Astrocyte of the hippocampus (primary cell): ENCODE data around the gene CIROP.
A peak's percentile ranks its signal among the peaks of the same experiment; 100 is the strongest.

Source experiments
- DNase-seq: peaks from one replicate; pipeline ENCODE4 v3.0.0; 2011; ENCODE audit warnings: low read depth, low spot score

CIROP gene

DNA sequence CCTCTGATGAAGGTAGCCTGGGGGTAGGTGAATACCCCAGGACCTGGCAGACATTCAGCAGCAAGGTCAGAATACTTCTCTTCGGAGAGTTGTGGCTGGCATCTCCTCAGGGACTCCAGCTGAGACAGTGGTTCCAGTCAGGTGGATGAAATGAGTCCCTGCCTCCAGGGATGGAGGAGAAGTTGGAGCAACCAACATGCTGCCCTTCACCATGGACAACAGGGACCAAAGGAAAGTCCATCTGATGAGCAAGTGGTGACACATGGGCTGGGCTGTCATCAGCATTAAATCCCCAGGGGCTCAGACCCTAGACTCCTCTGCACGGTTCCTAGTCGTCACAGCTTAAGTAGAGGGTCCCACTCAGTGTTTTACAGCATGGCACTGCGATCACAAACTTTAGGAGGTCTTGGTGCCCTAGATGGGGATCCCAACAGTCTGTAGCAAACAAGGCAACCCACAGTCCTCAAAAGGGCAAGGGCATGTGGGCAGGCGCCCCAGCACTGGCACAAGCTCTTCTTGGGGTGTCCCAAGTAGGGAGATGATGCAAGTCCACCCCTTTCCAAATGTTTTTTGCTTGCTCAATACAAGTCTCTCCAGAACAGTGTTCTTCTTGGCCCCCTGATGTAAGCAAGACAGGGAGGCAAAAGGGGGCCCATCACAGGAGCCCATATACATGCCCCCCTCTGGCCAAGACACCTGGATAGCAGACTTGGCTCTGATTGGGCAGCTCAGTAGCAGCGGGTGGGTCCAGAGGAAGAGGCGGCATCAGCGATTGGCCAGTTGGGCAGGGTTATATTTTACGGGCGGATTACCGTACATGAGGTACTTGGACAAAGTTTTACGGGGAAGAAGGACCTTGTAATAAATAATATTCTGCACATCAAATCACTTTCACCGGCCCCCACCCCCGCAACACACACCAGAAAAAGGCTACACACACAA is 36.7 kb downstream of the CIROP start:
- DNase-seq, result no peak

GRCh38 chr14:23066855-23067744 is 37.7 kb downstream of the CIROP start:
- DNase-seq, result no peak

GRCh38 chr14:23066368-23066767 is 38.4 kb downstream of the CIROP start:
- DNase-seq, result no peak

- peak; percentile 0 for DNase-seq
These were observed 41.2 kb downstream of the CIROP start for GRCh38 chr14:23063601-23064000.

GRCh38 chr14:23062002-23062401 is 42.8 kb downstream of the CIROP start:
- DNase-seq, result peak; percentile 97

DNA sequence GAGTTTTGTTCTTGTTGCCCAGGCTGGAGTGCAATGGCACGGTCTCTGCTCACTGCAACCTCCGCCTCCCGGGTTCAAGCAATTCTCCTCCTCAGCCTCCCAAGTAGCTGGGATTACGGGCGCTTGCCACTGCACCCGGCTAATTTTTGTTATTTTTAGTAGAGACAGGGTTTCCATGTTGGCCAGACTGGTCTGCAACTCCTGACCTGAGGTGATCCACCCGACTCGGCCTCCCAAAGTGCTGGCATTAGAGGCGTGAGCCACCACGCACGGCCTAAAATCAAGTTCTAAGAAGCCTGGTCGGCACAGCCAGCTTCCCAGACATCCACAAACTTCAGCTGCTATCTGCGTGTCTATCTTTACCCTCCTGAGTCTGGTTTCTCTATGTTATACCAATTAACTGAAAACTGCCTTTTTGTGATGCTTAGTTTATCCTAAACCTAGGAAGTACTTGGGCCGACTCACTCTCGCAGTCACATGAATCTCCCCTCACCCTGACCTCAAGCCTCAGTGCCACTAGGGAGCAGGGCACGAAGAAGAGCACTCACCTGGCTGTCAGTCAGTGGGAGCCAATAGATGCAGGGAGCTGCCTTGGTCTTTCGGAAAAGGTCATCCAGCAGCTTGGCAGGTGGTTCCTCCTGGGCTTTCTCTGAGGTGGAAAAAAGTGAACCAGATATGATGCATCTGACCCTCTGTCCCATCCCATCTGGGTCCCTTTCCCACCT is 44.1 kb downstream of the CIROP start:
- no peak for DNase-seq

DNA sequence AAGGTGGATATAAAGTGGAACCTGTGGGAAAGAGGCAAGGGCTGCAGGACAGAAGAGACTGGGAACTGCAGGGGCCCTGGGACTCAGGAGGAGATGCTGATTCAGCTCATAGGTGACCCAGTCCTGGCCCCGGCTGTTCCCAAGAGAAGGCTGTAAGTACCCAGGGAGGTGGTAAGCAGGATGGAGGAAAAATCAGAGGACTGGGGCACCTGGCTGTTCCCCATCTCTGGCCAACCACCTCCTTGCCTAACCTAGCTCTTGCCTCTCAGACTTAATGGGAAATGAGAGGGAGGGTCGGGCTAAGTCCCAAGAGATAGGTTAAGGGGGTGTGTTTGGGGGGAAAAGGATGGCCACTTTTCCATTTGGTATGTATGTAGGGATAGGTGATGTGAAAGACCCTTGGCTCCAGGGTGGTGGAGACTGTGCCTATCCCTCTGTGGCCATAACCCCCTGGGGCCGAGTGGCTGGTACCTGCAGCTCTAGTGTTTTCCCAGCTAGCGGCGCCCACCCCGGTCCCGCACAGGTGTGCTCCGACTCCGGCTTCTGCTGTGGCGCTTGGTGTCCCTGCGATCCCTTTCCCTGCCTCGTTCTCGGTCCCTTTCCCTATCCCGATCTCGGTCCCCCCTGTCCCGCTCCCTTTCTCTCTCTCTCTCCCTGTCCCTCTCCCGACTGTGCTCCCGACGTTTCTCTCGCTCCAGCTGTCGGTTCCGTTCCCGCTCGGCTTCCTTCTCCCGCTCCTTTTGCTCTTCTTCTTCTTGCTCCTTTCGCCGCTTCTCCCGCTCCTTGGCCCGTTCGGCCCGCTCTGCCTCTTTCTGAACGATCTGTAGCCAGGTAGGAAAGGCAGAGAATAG is 45.9 kb downstream of the CIROP start:
- DNase-seq, result no peak

- peak; percentile 94 for DNase-seq
These were observed 46.8 kb downstream of the CIROP start for GRCh38 chr14:23057757-23058653.

GRCh38 chr14:23056956-23057756 is 47.6 kb downstream of the CIROP start, which contains the start of gene CDH24:
TSS of gene CDH24 (minus strand) at chr14:23057520. CDS start at chr14:23055733, 1,787 bp downstream.
- peak; percentile 89 for DNase-seq

DNA sequence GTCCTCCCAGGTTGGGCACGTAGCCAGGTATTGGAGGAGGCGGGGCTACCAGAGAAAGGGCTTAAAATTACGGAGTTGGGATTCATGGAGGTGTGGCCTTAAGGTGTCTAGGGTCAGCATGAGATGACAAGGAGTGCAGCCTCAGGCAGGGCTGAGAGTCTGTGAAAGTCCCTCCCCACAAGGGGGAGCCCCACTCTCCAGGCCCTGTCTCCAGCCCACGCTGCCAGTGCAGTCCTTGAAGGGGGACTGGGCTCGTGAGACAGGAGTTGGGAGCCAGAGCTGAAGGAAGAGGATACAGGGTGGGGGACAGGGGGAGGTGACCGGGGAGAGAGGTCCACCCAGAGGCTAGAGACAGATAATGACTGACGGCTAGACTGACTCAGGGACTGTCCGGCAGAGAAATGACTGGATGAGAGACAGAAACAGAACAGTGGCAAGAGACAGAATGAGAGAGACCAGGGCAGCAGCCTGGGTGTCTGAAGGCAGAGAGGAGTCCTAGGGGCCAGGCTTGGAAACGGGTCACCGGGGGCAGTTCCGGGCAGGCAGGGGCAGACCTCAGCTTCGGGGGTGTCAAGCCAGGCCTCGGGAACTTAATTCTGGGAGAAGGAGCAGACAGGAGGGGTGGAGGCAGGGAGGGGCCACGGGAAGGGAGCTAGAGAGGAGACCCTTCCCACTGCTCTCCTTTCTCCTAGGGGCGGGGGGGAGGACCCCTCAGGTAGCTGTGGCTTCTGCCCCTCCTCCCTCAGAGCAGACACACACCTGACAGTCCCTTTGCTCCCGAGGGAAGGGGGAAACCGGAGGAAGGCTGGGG is 48.4 kb downstream of the CIROP start:
- peak; percentile 80 for DNase-seq

DNA sequence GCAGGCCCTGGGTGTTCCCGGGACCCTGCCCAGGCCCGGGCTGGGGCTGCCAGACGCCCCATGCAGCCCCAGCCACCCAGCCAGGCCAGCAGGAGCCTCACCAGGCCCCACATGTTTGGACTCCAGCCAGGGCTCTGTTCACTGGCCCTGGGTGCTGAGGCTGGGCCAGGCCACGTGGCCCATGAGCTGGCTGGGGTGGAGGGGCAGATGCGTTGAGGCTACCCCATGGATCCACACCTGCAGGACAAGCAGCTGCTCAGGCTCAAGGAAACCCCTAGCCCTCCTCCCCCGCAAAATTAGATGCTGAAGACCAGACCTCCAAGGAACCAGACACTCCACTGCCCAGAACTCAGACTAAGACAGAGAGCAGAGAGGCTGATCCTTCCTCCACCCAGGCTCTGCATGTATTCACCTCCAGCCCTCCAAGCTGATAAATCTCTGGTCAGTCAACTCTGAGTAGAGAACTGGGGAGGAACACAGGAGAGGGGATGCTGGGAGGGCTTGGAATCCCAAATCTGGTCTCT is 49.1 kb downstream of the CIROP start:
- DNase-seq, result peak; percentile 42

DNA sequence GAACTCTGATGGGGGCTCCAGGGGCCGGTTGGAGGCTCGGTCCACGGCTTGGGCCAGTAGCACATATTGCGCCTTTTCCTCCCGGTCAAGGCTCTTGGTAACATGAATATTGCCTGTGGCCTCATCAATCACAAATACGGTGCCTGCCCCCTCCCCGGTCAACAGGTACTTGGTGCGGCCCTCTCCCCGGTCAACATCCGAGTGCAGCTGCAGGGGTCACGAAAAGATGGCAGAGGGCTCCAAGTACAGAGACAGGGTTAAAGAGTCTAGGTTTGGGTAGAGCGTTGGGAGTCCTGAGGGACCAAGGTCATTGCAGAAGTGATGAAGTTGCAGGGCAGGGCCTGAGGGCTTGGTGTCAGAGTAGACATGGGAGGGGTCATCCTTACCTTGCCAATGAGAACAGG is 49.6 kb downstream of the CIROP start:
- DNase-seq, result no peak

DNA sequence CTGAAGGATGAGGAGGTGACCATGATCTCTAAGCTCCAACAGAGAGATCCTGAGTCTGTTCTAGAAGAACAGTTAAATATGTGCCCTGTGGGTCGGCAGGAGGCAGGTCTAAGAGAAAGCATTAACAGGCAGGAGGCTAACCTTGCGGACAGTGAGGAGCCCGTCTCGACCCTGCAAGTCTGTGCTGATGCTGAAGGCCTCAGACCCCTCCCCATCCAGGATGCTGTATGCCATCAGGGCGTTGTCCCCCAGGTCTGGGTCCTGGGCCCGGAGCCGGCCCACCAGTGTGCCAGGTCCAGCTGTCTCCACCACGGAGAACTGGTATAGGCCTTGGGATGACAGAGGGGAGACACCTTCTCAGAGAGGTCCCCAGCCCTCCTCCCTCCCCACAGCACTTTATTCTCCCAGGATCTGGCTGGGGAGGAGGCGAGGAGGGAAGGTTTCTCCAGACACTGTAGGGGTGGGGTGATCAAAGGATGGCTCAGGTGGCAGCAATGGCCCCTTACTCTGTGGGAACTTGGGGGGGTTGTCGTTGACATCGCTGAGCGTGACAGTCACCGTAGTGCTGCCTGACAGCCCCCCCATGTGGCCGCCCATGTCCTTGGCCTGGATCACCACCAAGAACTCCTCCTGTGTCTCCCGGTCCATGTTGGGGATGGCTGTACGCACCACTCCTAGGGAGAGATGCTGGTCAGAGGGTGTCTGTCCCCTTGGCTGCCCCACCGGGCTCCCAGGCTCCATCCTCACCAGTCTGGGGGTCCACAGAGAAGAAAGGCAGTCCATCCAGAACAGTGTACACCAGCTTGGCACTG is 50.6 kb downstream of the CIROP start:
- DNase-seq, result no peak

GRCh38 chr14:23053426-23053825 is 51.4 kb downstream of the CIROP start:
- no peak for DNase-seq

DNA sequence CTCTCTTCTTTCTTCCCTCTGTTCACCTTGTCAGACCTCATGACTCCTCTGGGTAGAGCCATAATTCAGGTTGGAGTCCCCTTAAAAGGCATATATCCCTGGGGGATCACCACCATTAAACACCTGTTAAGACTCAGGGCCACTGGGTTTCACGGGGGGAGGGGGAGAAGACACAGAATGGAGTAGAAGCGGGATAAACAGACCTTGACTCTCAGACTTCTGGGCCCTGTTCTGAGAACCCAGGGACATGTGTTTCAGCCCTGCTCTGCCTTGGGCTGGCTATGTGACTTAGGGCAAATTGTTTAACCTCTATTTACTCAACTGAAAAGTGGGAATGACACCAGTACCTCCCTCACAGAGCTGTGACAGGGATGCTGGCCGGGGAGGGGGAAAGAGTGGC is 52.1 kb downstream of the CIROP start:
- no peak for DNase-seq

- peak; percentile 32 for DNase-seq
These were observed 52.6 kb downstream of the CIROP start for GRCh38 chr14:23052182-23052623.
